Ureter (tissue), 1 donor: ENCODE results near the gene ASCL2. TPM values are rescaled to one million over a fixed set of nuclear protein-coding genes. Genes with fewer than 3 reads are reported as not detected.

Experiments used
- DNase-seq: peaks from one replicate; pipeline ENCODE4 v3.0.0-alpha.2; 2020; ENCODE audit warnings: low spot score
- total RNA-seq: library from RNA; stranded (reverse); gene quantifications from one replicate; pipeline ENCODE4 v1.2.4, GENCODE V29; 2023
- donor health status: DM: yes; HTN: yes; CAD: no.

The ASCL2 gene
- total RNA-seq, 1 donor from 2014 or later = 7.9 TPM

GRCh38 chr11:2234963-2235362 lies 35.4 kb downstream of the ASCL2 start:
- no peak for DNase-seq

- no peak for DNase-seq
These were observed 36.5 kb downstream of the ASCL2 start for GRCh38 chr11:2233693-2234455.

GRCh38 chr11:2229713-2230297 lies 40.6 kb downstream of the ASCL2 start:
- DNase-seq = no peak

- no peak for DNase-seq
These were observed 46.1 kb downstream of the ASCL2 start for GRCh38 chr11:2224254-2224653.

GRCh38 chr11:2223153-2223794 lies 47.1 kb downstream of the ASCL2 start:
- no peak for DNase-seq

- DNase-seq = no peak
These were observed 47.9 kb downstream of the ASCL2 start for GRCh38 chr11:2222451-2222850.

GRCh38 chr11:2221591-2221990 lies 48.8 kb downstream of the ASCL2 start:
- DNase-seq = no peak

GRCh38 chr11:2221024-2221423 lies 49.4 kb downstream of the ASCL2 start:
- DNase-seq = no peak

- DNase-seq = no peak
These were observed 50.1 kb downstream of the ASCL2 start for GRCh38 chr11:2220173-2220771.

GRCh38 chr11:2219318-2220017 lies 50.9 kb downstream of the ASCL2 start:
- DNase-seq = no peak

Other genes starting within 250 kb of the ASCL2 start
- 61.1 TPM for gene IGF2, start 131.2 kb downstream of the ASCL2 start, total RNA-seq
- not detected for gene INS, start 109.4 kb downstream of the ASCL2 start, total RNA-seq
- 4.3 TPM for gene TH, start 98.8 kb downstream of the ASCL2 start, total RNA-seq
- gene C11orf21, start 31.3 kb upstream of the ASCL2 start, total RNA-seq = 2.3 TPM
- gene TSPAN32, start 31.4 kb upstream of the ASCL2 start, total RNA-seq = 4.3 TPM
- 831 TPM for gene CD81, start 106.7 kb upstream of the ASCL2 start, total RNA-seq
- 41.6 TPM for gene TSSC4, start 130.2 kb upstream of the ASCL2 start, total RNA-seq
- 0.60 TPM for gene TRPM5, start 173.9 kb upstream of the ASCL2 start, total RNA-seq
- 63.0 TPM for gene KCNQ1, start 174.4 kb upstream of the ASCL2 start, total RNA-seq